GM13976 (cell line): Measurements from ENCODE around the gene MYZAP.

Experiments used
- DNase-seq: peaks from one replicate; pipeline ENCODE4 v3.0.0; 2012; ENCODE audit warnings: low spot score
- in situ Hi-C: fragments of 300-500 bp; cut with MboI; formaldehyde crosslinking; loops from one replicate; pipeline ENCODE4 v1.12.0; 2022; ENCODE audit warnings: low sequenced_read_pairs, mixed read lengths, inconsistent platforms; ENCODE audit not compliant: unreplicated experiment
- TF ChIP-seq, protein P1 (sequence below): IDR thresholded peaks from 2 replicates; pipeline ENCODE4 v1.5.1; 2012; ENCODE audit warnings: borderline replicate concordance, mild to moderate bottlenecking; ENCODE audit not compliant: insufficient read depth; ENCODE audit errors: extremely low read depth, missing control alignments, control extremely low read depth

Gene MYZAP

DNA sequence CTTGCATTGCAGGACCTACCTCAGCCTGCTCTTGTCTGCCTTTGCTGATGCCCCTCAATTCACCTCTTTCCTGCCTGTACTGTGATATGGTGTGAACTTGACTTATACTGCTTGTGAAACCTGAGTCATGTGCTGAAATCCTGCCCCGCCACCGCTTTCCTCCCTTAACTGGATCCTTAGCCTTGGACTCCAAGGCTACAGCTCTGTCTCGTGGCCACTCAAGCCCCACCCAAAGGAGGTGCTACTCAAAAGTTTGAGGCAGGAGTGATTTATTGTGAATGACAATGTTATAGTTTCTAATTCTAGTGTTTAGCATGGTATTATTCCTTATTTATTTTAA is 56.1 kb downstream of the MYZAP start:
- TF ChIP-seq, protein P1, sequence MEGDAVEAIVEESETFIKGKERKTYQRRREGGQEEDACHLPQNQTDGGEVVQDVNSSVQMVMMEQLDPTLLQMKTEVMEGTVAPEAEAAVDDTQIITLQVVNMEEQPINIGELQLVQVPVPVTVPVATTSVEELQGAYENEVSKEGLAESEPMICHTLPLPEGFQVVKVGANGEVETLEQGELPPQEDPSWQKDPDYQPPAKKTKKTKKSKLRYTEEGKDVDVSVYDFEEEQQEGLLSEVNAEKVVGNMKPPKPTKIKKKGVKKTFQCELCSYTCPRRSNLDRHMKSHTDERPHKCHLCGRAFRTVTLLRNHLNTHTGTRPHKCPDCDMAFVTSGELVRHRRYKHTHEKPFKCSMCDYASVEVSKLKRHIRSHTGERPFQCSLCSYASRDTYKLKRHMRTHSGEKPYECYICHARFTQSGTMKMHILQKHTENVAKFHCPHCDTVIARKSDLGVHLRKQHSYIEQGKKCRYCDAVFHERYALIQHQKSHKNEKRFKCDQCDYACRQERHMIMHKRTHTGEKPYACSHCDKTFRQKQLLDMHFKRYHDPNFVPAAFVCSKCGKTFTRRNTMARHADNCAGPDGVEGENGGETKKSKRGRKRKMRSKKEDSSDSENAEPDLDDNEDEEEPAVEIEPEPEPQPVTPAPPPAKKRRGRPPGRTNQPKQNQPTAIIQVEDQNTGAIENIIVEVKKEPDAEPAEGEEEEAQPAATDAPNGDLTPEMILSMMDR = no peak
- in situ Hi-C loops = no loop called here
- DNase-seq = no peak

DNA sequence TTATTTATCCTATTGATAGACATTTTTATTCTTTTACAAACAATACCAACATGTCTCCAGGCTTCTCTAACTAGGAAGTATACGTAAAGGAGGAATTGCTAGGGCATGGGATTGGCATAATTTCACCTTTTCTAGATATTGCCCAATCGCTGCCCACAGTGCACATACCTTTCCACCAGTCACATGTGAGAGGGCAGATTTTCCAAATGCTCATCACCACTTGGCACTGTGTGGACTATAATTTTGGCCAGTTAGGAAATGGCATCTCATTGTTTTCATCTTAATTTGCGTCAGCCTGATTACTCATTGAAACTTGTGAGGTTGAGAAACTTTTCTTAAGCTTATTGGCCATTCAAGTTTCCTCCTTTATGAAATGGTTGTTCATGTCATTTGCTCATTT is 57.4 kb downstream of the MYZAP start:
- DNase-seq = no peak
- TF ChIP-seq, protein P1 = no peak
- in situ Hi-C loops = no loop called here

DNA sequence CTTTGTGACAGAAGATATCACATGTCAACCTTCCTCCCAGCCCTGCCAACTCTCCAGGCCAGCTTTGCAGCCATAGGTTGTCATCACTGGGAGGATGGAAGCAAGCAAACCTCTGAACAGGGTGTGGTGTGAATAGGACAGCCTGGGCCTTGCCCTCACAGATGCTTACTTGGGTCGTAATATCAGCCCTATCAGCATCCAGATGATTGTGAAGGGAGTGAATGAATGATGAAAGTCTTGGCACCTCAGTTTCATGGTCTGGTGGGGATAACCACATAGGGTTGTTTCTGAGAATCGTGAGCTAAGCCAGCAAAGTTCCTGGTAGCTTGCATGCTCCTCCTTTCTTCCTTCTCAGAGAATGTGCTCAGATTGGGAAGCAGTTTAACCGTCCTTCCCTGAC is 59.7 kb downstream of the MYZAP start:
- in situ Hi-C loops = no loop called here
- TF ChIP-seq, protein P1 = no peak
- DNase-seq = no peak

DNA sequence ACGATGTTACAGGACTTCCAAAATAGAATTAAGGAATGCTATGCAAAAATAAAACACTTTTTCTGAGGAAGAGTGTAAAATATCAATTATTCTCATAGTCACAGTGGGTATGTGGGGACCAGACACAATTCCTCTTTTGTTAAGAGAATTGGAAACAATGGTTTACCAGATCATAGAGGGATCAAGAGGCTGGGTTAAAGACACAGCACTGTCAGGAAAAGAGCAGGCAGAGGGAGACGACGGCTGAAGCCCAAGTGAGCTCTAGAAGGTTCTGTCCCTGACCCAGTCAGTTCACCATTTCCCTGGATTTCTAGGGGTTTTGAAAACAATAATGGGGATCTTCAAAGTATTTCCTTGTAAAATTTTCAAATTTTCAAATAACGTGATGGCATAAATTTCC is 60.8 kb downstream of the MYZAP start:
- in situ Hi-C loops = no loop called here
- DNase-seq = no peak
- TF ChIP-seq, protein P1 = no peak

DNA sequence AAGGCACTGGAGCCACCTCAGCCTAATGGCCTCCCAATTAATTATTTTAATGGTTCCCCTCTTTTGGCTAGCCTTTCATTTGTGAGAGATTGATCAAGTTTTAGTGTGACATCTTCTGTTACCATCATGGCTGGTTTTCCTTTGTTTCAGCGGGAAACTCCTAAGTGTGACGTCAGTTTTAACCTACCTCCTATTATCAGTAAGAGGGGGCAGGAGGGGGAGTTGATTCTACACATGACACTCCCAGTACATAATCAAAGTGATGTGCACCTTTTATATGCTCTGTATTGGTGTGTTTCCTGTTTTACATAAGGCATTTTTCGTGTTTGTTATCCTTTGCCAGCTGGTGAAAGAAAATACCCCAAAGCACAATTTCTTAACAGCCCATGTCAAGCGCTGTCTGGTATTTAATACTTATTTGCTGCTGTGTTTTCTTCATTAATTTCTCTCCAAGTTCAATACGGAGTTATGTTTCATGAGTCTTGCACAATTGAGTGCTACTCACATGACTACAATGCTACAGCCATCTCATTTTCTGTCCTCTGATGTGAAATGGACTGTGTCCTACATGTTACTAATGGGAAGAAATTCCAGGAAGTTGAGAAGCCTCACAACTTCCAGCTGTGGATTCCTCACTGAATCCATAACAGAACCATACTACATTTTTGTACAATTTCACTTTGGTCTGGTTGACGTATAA is 62.6 kb downstream of the MYZAP start:
- TF ChIP-seq, protein P1 = no peak
- in situ Hi-C loops = no loop called here
- no peak for DNase-seq

DNA sequence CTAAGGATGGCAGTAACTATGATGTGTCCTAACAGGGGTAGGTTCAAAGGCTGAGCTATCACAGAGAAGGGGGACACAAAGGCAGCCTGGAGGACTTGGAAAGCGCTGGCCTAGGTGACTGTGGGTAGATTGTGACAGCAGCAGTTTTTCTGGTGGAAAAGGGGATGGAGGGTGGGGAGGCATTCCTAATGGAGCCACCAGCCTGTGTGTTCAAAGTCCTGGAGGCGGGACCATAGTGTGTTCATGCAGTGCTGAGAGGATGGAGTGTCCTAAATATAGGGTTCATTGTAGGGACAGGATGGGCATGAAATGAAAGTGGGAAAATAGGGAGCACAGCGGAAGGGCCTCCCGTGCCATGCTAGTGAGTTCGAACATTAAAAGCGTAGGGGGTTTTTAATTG is 63.3 kb downstream of the MYZAP start:
- no peak for DNase-seq
- TF ChIP-seq, protein P1 = no peak
- in situ Hi-C loops = no loop called here
